WI38 (cell line): Measurements from ENCODE around the gene EEIG1.

Experiments
- H3K4me3 ChIP-seq: 2 replicates; pipeline ENCODE4 v1.5.1; 2011; ENCODE audit warnings: low read depth, mild to moderate bottlenecking, control low read depth, low read length
- TF ChIP-seq, protein P1 (sequence below): IDR thresholded peaks from 2 replicates; pipeline ENCODE4 v1.5.1; 2012; ENCODE audit warnings: low read depth, mild to moderate bottlenecking, control low read depth, low read length

The EEIG1 gene

DNA sequence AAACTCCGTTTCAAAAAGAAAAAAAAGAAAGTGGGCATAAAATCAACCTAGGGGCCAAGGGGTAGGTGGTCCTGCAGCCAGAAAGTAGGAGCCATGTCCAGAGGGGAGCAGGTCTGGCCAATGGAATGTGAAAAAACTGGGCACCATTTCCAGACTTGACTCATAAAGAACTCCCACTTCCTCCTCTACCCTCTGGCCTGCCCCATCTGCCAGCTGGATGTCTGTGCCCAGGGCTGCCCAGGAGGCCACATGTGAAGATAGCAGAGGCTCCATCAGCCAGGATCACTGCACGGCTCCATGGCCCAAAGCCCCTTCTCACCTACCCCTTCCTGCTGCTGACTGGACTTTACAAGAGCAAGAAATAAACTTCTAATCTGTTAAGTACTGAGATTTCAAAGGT, 42.1 kb upstream of the EEIG1 start:
- TF ChIP-seq, protein P1, sequence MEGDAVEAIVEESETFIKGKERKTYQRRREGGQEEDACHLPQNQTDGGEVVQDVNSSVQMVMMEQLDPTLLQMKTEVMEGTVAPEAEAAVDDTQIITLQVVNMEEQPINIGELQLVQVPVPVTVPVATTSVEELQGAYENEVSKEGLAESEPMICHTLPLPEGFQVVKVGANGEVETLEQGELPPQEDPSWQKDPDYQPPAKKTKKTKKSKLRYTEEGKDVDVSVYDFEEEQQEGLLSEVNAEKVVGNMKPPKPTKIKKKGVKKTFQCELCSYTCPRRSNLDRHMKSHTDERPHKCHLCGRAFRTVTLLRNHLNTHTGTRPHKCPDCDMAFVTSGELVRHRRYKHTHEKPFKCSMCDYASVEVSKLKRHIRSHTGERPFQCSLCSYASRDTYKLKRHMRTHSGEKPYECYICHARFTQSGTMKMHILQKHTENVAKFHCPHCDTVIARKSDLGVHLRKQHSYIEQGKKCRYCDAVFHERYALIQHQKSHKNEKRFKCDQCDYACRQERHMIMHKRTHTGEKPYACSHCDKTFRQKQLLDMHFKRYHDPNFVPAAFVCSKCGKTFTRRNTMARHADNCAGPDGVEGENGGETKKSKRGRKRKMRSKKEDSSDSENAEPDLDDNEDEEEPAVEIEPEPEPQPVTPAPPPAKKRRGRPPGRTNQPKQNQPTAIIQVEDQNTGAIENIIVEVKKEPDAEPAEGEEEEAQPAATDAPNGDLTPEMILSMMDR = no peak
- no peak overlapping the region for H3K4me3 ChIP-seq

DNA sequence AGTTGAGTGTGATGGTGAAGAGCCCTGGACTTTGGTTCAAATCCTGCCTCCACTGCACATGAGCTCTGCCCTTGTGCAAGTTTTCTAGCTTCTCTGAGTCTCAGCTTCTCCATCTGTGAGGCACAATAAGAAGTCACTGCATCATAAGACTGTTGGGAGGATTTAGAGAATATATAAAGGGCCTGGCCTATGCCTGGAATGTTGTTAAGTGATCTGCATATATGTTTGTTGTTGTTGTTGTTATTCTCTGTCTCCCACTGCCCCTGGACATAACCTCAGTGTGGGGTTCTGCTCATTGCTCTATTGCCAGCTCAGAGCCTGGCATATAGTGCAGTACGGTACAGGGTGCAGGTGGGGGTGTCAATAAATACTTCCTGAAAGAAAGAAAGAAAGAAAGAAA, 40.3 kb upstream of the EEIG1 start:
- TF ChIP-seq, protein P1 = no peak
- no peak overlapping the region for H3K4me3 ChIP-seq

DNA sequence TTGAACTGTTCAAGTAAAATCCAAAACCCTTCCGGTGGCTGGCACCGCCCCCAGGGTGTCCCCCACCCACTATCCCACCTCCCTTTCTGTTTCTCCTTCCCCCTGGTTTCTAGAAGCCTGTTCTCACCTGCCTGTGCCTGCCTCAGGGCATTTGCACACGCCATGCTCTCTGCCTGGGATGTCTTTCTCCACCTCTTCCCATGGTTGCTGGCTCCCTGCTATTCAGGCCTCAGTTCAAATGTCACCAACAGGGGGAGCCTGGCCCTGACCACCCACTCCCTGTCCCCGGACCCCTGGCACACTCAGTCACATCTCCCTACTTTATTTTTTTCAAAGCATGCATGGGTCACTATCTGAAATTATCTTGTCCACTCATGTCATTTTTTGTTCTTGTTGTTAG, 39.9 kb upstream of the EEIG1 start:
- TF ChIP-seq, protein P1 = no peak
- H3K4me3 ChIP-seq = no peak overlapping the region

DNA sequence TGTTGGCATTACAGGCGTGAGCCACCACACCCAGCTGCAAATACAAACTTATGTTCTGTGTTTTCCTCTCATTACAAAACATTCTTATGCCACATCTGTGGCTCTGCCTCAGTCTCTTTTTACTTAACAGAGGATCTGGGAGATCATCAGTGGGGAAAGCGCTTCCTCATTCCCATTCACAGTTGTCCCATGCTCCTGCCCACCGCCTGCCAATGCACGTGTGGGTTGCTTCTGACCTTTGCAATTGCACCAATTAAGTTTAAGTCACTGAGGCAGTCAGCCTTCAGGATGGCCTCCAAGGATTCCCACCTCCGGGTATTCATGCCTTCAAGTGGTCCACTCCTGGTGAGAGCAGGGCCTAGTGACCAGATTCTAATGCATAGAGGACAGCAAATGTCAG, 34.9 kb upstream of the EEIG1 start:
- TF ChIP-seq, protein P1 = no peak

DNA sequence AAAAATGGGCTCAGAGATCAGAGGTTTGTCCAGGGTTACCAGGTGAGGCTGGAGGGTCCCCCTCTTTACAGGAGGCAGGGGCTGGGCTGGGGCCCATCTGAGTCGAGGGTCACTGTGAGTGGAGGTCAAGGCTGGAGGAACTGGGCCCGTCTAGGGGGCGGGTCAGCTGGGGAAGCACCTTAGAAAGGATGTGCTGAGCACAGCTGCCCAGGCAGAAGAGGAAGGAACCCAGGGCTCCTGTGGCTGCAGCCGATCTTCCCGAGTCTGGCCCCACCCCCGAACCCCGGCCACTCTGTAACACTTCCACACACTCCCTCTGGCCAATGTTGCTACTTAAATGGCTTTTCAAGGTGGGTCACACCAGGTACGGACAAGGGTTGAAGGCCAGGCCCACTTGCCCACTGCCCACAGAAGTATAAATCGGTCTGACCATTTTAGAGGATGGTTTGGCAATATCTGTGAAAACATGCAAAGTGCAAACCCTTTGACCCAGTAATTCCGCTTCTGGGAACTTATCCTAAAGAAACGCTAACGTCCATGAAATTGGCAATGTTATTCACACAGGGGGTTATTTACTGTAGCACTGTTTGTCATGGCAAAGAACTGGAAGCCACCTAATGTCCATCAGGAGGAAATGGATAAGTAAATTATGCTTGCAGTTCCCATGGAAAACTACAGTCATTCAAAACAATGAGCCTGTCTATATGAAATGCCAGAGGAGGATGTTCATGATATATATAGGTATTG, 30.5 kb upstream of the EEIG1 start:
- no peak overlapping the region for H3K4me3 ChIP-seq
- TF ChIP-seq, protein P1 = no peak

More for the DNA sequence above, 34.9 kb upstream of the EEIG1 start:
- no peak overlapping the region for H3K4me3 ChIP-seq

DNA sequence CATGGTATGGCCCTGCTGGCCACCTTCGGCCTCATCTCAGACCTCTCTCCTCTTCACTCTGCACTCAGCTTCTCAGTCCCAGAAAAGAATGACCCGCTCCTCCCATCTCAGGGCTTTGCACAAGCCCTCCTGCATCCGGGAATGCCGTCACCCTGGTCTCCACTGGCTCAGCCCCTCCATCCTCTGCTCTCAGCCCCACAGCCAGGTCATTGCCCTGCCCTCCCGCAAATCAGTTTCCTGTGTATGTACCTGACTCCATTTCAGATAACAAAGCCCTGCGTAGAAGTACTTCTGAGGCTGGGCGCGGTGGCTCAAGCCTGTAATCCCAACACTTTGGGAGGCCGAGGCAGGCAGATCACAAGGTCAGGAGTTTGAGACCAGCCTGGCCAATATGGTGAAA, 28.9 kb upstream of the EEIG1 start:
- TF ChIP-seq, protein P1 = no peak
- no peak overlapping the region for H3K4me3 ChIP-seq

DNA sequence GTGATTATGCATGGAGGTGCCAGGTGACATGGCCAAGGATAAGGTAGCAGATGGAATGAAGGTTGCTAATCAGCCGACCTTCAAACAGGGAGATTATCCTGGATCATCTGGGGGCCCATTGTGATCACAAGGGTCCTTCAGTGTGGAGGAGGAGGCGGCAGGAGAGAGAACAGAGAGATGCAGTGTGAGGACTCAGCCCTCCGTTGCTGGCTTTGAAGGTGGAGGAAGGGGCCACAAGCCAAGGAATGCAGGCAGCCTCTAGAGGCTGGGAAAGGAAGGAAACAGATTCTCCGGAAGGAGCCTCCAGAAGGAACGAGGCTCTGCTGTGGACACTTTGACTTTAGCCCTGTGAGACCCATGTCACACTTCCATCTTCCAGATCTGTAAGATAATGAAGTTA, 27.4 kb upstream of the EEIG1 start:
- H3K4me3 ChIP-seq = no peak overlapping the region

More for the DNA sequence above, 27.4 kb upstream of the EEIG1 start:
- TF ChIP-seq, protein P1 = no peak
